GM10266 (cell line): Measurements from ENCODE around the gene ITGB8.
"Not testable (repeated sequence)": the region's sequence is repeated elsewhere in the genome, so short reads cannot be mapped to it uniquely, and the experiment has no call there.

Experiments
- DNase-seq: peaks from one replicate; pipeline ENCODE4 v3.0.0; 2012; ENCODE audit errors: extremely low spot score
- TF ChIP-seq, protein P1 (sequence below): IDR thresholded peaks from 2 replicates; pipeline ENCODE4 v1.5.1; 2012; ENCODE audit warnings: mild to moderate bottlenecking, low read depth; ENCODE audit not compliant: control insufficient read depth, insufficient read depth; ENCODE audit errors: missing control alignments

ITGB8 gene

DNA sequence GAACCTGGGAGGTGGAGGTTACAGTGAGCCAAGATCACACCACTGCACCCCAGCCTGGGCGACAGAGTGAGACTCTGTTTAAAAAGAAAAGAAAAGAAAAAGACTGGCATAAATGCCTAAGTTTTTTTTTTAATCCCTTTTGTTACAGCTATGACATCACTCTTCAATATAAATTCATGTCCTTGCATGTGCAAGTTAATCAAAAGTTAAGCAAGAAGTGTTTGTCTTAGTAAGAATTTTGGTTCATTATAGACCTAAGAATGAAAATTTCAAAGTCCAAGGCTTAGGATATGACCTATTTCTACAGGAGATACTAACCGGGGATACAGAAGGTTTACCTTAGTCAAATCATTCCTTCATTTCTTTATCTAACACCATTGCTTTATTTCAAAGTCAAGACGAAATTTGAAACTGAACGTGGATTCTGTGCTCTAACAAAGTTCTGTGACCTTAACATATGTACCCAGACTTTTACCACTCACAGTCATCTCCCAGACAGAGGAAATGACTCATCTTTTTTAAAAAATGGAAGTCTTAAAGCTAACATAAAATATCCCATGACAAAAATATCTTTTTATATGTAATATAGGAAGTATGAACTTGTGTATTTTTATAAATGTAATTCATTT is 29.3 kb upstream of the ITGB8 start:
- DNase-seq: peak; percentile 8
- TF ChIP-seq, protein P1, sequence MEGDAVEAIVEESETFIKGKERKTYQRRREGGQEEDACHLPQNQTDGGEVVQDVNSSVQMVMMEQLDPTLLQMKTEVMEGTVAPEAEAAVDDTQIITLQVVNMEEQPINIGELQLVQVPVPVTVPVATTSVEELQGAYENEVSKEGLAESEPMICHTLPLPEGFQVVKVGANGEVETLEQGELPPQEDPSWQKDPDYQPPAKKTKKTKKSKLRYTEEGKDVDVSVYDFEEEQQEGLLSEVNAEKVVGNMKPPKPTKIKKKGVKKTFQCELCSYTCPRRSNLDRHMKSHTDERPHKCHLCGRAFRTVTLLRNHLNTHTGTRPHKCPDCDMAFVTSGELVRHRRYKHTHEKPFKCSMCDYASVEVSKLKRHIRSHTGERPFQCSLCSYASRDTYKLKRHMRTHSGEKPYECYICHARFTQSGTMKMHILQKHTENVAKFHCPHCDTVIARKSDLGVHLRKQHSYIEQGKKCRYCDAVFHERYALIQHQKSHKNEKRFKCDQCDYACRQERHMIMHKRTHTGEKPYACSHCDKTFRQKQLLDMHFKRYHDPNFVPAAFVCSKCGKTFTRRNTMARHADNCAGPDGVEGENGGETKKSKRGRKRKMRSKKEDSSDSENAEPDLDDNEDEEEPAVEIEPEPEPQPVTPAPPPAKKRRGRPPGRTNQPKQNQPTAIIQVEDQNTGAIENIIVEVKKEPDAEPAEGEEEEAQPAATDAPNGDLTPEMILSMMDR: no peak

DNA sequence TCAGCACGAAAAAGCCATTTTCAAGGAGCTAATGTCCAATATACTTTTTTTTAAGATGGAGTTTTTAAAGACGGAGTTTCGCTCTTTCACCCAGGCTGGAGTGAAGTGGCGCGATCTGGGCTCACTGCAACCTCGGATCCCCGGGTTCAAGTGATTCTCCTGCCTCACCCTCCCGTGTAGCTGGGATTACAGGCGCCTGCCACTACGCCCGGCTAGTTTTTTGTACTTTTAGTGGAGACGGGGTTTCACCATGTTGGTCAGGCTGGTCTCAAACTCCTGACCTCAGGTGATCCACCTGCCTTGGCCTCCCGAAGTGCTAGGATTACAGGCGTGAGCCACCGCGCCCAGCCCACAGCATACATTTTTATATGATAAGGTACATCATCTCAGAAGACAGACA is 28.4 kb upstream of the ITGB8 start:
- DNase-seq: not testable (repeated sequence)

DNA sequence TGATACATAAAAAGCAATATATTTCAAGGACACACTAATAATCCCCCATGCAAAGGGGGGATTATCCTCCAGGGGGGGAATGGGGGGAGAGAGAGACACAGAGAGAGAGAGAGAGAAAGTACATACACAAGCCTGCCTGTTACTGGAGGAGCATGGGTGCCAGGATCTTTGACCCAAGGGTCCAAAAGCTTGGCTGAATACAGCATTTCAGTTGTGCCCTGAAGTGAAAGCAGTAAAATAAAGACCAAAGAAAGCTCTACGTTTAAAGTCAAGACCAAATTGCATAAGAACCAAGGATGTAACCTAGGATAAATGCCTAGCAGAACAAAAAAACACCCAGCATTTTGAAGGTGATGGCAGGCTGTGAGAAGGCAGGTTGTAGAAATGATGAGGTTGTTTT is 27.8 kb upstream of the ITGB8 start:
- TF ChIP-seq, protein P1: no peak
- DNase-seq: no peak

DNA sequence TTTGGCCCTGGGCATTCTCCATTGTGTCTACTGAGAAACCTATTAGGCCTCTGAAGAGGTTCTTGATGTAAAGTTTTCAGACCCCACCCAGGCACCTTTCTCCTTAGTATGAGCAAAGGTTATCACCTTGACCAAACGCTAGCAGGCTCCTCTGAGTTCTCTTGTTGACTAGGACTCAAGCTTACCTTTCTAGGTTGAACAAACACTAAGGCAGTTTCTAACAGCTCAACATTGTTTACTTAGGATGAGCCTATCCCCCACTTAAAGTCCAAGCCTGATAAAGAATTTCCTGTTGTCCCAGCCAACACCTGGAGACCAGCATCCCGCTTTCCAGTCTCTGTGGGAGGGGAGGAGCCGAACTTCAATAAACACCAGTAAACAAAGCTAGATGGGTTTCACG is 26.3 kb upstream of the ITGB8 start:
- DNase-seq: no peak
- TF ChIP-seq, protein P1: no peak

DNA sequence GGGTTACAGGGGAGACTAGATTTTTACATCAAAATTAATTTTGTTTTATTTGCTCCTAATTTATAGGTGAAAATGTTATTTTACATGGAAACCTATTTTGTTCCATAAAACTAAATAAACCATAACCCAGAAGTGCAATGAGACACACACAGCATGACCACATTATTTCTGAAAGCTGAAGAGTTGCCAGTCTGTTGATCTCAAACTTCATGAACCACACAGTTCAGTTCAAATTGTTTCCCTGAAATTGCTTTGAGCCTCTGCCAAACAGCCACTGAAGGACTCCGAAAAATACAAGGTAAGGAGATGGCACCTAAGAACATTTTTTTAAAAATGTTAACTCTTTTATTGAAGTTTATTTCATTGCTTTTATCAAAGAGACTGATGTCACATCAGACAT is 25.0 kb upstream of the ITGB8 start:
- TF ChIP-seq, protein P1: no peak
- no peak for DNase-seq

DNA sequence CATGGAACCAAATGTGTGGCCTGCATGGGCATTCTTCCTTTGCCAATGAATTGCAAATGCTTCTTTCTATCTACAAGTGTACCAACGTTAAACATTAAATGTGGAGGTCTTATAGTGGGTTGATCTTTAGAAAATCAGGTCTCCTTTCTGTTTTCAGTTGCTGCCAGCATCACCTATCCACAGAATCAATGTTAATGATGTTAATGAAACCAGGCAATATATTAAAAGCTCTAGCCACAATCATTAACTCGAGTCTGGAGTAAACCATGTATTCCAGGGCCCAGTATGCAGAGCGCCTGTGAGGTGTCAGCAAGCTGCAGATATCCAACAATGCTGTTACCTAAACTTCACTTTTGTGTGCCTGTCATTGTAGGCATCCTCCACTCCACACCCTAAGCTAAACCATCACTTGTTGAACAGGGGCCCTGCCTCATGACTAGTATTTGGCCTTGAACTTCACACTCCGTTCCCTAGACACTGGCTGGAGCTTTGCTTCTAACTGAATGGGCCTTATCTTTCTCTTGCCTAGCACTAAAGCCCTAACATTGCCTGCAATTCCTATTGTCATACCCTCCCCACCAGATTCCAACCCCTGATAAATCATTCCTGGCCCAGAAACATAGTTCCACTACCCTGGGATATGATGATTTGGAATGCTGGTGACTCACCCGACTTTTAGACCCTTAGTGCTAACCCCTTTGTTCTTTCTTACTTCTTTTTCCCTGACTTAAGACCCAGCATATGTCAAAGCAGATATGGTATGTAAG is 24.3 kb upstream of the ITGB8 start:
- no peak for DNase-seq
- TF ChIP-seq, protein P1: no peak

DNA sequence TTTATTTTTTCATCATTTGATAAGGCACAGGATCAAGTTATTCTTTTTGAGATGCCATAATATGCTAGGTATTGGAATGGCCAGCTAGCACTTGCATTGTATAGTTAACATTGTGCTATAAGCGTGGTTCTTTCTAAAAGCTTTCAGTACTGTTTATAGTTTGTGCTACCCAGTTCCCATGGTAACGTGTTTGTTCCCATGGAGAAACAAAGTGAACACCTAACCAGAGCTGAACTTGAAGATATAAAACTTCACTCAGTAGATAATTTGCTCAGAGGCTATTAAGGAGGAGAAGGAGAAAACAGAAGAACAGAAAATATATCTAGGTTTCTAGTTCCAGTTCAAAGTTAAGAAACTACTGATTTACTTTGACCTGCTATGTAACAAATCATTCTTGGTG is 23.6 kb upstream of the ITGB8 start:
- DNase-seq: peak; percentile 28

More for the DNA sequence above, 23.6 kb upstream of the ITGB8 start:
- TF ChIP-seq, protein P1: no peak
